ENCODE results near the gene ITGA2B. TPM values are rescaled to one million over a fixed set of nuclear protein-coding genes. Genes with fewer than 3 reads are reported as not detected.

The ITGA2B gene
- total and polyA plus RNA-seq, 5 donors from 2014 or later, result 19.5 TPM; not detected in 4

DNA sequence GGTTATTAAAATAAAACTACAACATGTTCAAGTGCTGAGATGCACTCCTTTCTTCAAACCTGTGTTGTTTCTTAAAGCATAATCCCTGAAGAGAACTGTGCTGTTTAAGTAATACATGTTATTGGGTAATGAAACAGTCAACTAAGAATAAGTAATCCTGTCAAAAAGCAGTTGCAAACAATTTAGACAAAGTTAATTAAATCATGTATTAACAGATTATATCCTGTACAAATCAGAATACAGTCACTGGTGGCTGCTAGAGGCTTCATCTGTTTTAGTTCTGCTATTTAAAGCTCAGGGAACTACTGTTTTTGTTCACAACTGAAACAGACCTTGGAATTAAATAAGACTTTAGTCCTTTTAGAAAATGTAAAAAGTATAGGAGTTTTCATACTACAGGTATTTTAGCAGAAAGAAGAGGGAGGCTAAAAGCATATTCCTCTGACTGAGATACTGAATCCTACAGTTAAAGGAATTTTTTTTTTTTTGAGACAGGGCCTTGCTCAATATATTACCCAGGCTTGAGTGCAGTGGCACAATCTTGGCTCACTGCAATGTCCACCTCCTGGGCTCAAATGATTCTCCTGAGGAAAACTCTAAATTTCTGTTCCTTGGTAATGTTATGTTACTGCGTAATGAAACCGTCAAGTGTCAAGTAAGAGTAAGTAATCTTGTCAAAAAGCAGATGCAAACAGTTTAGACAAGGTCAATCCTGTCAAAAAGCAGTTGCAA is 27.3 kb upstream of the ITGA2B start:
- H3K27ac Mint-ChIP-seq, result no peak overlapping the region
- H3K27me3 Mint-ChIP-seq, result no peaks in the 10 kb centered on the region
- no peak overlapping the region for H3K4me3 Mint-ChIP-seq
- H3K9me3 Mint-ChIP-seq, result no peaks in the 10 kb centered on the region
- H3K27ac ChIP-seq (ENCODE audit: insufficient read depth, low read length, poor library complexity, severe bottlenecking), result no peak overlapping the region
- no peaks in the 10 kb centered on the region for H3K4me1 ChIP-seq (ENCODE audit: control insufficient read depth, insufficient read depth, low read length, poor library complexity, severe bottlenecking)
- peaks cover 29% of the 10 kb centered on the region for H3K36me3 Mint-ChIP-seq
- no peak for ATAC-seq (ENCODE audit: low read depth in 2 of 2)
- H3K4me3 ChIP-seq (ENCODE audit: low read depth, low read length), result no peak overlapping the region
- peaks cover 0 to 15% (median 5%) of the 10 kb centered on the region in 4 donors for H3K4me1 Mint-ChIP-seq
- DNase-seq, result no peak
- H3K27me3 ChIP-seq (ENCODE audit: control insufficient read depth, insufficient read depth, low read length), result no peaks in the 10 kb centered on the region
- peaks cover 41% of the 10 kb centered on the region for H3K36me3 ChIP-seq (ENCODE audit: control insufficient read depth, insufficient read depth, low read length)
- H3K9me3 ChIP-seq (ENCODE audit: control insufficient read depth in 2 of 2, low read length in 2 of 2), result no peaks in the 10 kb centered on the region

DNA sequence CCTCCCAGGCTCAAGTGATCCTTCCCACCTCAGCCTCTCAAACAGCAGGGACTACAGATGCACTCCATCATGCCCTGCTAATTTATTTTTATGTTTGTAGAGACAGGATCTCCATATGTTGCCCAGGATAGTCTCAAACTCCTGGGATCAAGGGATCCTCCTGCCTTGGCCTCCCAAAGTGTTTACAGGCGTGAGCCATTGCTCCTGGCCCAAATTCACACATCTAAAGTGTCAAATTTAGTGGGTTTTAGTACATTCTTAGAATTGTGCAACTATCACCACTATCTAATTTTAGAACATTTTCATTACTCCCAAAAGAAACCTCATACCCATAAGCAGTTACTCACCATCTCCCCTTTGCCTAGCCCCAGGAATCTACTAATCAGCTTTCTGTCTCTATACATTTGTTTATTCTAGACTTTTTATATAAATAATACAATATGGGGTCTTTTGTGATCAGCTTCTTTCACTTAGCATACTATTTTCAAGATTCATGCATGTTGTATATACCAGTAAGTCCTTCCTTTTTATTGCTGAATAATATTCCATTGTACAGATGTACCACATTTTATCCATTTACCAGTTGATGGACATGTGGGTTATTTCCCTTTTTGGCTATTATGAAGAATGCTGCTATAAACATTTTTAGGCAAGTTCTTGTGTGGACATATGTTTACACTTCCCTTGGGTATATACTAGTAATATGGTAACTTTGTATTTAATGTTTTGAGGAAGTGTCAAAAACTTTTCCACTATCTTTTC is 25.1 kb upstream of the ITGA2B start:
- Histone ChIP-seq H3K27ac (ENCODE audit: insufficient read depth, low read length, poor library complexity, severe bottlenecking) (no peak overlapping the region), H3K27me3 (ENCODE audit: control insufficient read depth, insufficient read depth, low read length) (no peaks in the 10 kb centered on the region), H3K4me3 (ENCODE audit: low read depth, low read length) (no peak overlapping the region), H3K36me3 (ENCODE audit: control insufficient read depth, insufficient read depth, low read length) (peaks cover 29% of the 10 kb centered on the region), H3K9me3 (ENCODE audit: control insufficient read depth in 2 of 2, low read length in 2 of 2) (no peaks in the 10 kb centered on the region), H3K4me1 (ENCODE audit: control insufficient read depth, insufficient read depth, low read length, poor library complexity, severe bottlenecking) (no peaks in the 10 kb centered on the region)
- Mint-ChIP-seq H3K9me3 (no peaks in the 10 kb centered on the region), H3K27ac (peak overlapping the region in 1 of 3 donors; percentile 20), H3K27me3 (no peaks in the 10 kb centered on the region), H3K36me3 (peaks cover 27% of the 10 kb centered on the region), H3K4me3 (no peak overlapping the region), H3K4me1 (peaks cover 0 to 15% (median 5%) of the 10 kb centered on the region in 4 donors)
- ATAC-seq (ENCODE audit: low read depth in 2 of 2) (no peak), DNase-seq (no peak)

DNA sequence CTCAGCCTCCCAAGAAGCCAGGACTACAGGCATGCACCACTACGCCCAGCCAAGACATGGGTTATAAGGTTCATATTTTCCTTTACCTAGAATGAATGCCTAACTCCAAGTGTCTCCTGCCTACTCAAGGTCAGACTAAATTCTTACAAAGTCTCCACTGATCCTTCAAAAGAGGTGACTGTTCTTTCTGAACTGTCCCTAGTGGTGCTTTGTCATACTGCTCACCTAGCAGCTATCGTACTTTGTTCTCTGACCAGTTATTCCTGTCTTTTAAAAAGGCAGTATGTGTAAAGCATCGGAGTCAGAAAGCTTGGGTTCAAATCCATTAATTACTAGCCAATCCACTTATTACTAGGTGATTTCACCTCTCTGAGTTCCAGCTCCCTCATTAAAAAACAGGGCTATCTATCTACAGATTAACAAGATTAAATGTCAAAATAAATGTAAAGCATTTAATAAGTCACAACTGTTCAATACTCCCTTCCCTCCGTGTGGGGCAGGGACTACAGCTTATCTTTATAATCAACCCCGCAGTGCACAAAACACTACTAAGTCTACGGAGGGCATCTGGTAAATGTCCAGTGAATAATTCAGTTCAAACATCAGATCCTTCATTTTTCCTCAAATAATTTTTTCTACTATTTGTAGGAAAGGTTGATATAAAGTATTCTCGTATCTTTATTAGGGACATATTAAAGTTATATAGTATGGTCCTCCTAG is 20.0 kb upstream of the ITGA2B start:
- ATAC-seq (ENCODE audit: low read depth in 2 of 2) (no peak), DNase-seq (no peak)
- Mint-ChIP-seq H3K27ac (no peak overlapping the region), H3K4me3 (no peak overlapping the region), H3K27me3 (no peaks in the 10 kb centered on the region), H3K36me3 (peaks cover 26% of the 10 kb centered on the region), H3K4me1 (peaks cover 0 to 10% (median 6%) of the 10 kb centered on the region in 4 donors), H3K9me3 (no peaks in the 10 kb centered on the region)
- Histone ChIP-seq H3K4me1 (ENCODE audit: control insufficient read depth, insufficient read depth, low read length, poor library complexity, severe bottlenecking) (no peaks in the 10 kb centered on the region), H3K9me3 (ENCODE audit: control insufficient read depth in 2 of 2, low read length in 2 of 2) (no peaks in the 10 kb centered on the region), H3K36me3 (ENCODE audit: control insufficient read depth, insufficient read depth, low read length) (peaks cover 23% of the 10 kb centered on the region), H3K27ac (ENCODE audit: insufficient read depth, low read length, poor library complexity, severe bottlenecking) (no peak overlapping the region), H3K4me3 (ENCODE audit: low read depth, low read length) (no peak overlapping the region), H3K27me3 (ENCODE audit: control insufficient read depth, insufficient read depth, low read length) (no peaks in the 10 kb centered on the region)

DNA sequence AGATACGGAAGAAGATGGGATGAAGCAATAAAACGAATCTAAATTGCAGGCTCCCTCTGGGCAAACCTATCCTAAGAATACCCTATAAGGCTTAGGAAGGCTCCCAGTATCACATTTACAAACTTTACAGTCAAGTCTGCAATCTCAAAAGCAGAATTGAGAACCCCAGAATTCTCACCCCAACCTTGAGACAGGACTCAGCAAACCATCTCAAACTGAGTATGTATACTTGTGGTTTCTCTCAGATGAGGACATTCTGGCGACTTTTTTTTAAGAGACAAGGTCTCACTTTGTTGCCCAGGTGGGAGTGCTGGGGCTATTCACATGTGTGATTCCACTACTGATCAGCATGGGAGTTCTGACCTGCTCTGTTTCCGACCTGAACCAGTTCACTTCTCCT is 19.3 kb upstream of the ITGA2B start:
- Mint-ChIP-seq H3K36me3 (peaks cover 23% of the 10 kb centered on the region), H3K4me1 (peaks cover 0 to 10% (median 6%) of the 10 kb centered on the region in 4 donors), H3K27me3 (no peaks in the 10 kb centered on the region), H3K4me3 (no peak overlapping the region), H3K9me3 (no peaks in the 10 kb centered on the region), H3K27ac (peak overlapping the region in 1 of 3 donors; percentile 80)
- ATAC-seq (ENCODE audit: low read depth in 2 of 2), result no peak
- Histone ChIP-seq H3K27me3 (ENCODE audit: control insufficient read depth, insufficient read depth, low read length) (no peaks in the 10 kb centered on the region), H3K9me3 (ENCODE audit: control insufficient read depth in 2 of 2, low read length in 2 of 2) (no peaks in the 10 kb centered on the region), H3K4me3 (ENCODE audit: low read depth, low read length) (no peak overlapping the region), H3K27ac (ENCODE audit: insufficient read depth, low read length, poor library complexity, severe bottlenecking) (no peak overlapping the region), H3K36me3 (ENCODE audit: control insufficient read depth, insufficient read depth, low read length) (peaks cover 27% of the 10 kb centered on the region), H3K4me1 (ENCODE audit: control insufficient read depth, insufficient read depth, low read length, poor library complexity, severe bottlenecking) (no peaks in the 10 kb centered on the region)
- no peak for DNase-seq

DNA sequence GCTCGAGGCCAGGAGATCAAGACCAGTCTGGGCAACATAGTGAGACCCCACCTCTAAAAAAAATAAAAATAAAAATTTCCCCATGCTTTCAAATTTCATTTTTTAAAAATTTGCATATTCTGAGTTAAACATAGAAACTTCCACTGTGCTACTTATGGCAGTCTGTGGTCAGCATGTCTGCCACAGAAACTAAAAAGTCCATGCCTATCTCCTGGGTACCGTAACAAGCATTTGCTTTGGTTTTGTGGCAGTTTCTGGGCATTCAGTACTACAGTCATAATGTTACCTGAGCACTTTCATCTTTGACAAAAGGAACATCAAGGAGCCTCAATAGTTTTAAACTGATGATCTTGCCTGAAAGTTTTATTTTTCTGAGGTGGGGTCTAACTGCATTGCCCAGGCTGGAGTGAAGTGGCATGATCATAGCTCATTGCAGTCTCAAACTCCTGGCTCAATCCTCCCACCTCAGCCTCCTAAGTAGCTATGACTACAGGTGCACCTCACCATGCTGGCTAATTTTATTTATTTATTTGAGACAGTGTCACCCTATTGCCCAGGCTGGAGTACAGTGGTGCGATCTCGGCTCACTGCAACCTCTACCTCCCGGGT is 13.2 kb upstream of the ITGA2B start:
- Histone ChIP-seq H3K27ac (ENCODE audit: insufficient read depth, low read length, poor library complexity, severe bottlenecking) (no peak overlapping the region), H3K27me3 (ENCODE audit: control insufficient read depth, insufficient read depth, low read length) (no peaks in the 10 kb centered on the region), H3K9me3 (ENCODE audit: control insufficient read depth in 2 of 2, low read length in 2 of 2) (no peaks in the 10 kb centered on the region), H3K4me3 (ENCODE audit: low read depth, low read length) (no peak overlapping the region), H3K4me1 (ENCODE audit: control insufficient read depth, insufficient read depth, low read length, poor library complexity, severe bottlenecking) (no peaks in the 10 kb centered on the region), H3K36me3 (ENCODE audit: control insufficient read depth, insufficient read depth, low read length) (peaks cover 61% of the 10 kb centered on the region)
- H3K9me3 Mint-ChIP-seq, result peaks cover 0 to 2% (median 0%) of the 10 kb centered on the region in 7 donors
- DNase-seq (no peak), ATAC-seq (ENCODE audit: low read depth in 2 of 2) (no peak)
- no peak overlapping the region for H3K4me3 Mint-ChIP-seq
- H3K27me3 Mint-ChIP-seq, result no peaks in the 10 kb centered on the region
- peaks cover 53% of the 10 kb centered on the region for H3K36me3 Mint-ChIP-seq
- H3K27ac Mint-ChIP-seq, result peak overlapping the region in 1 of 3 donors; percentile 11
- peaks cover 0 to 10% (median 3%) of the 10 kb centered on the region in 4 donors for H3K4me1 Mint-ChIP-seq

DNA sequence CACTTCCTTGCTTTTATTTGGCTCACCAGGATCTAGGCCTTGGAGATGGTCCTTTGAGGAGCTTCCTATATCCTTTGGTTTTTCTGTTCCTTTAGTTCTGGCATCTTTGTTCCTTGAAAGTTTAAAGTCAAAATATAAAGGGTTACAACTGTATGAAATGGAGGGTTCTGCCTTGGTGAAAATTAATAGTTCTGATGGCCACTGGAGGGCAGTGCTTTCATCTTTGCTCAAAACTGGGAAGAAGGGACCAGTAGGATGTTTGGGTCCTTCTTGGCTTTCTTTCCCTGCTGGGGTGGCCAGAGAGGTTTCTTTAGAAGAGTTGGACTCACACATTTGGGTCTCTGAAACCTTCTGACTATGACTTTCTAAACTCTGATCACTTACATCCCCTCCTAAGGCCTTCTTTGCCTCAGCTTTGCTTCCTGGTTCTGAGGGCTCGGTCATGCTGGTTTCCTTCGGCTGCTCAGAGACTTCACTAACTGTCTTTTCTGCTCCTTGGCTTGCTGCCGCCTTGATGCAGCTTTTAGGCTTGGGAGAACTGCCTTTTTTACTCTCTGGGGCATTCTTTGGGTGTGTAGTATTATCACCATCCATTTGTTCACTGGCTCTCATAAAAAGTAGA is 10.9 kb upstream of the ITGA2B start:
- H3K27ac Mint-ChIP-seq, result no peak overlapping the region
- DNase-seq (no peak), ATAC-seq (ENCODE audit: low read depth in 2 of 2) (no peak)
- peaks cover 48% of the 10 kb centered on the region for H3K36me3 Mint-ChIP-seq
- peaks cover 0 to 2% (median 0%) of the 10 kb centered on the region in 7 donors for H3K9me3 Mint-ChIP-seq
- no peaks in the 10 kb centered on the region for H3K27me3 ChIP-seq (ENCODE audit: control insufficient read depth, insufficient read depth, low read length)
- no peak overlapping the region for H3K27ac ChIP-seq (ENCODE audit: insufficient read depth, low read length, poor library complexity, severe bottlenecking)
- peaks cover 61% of the 10 kb centered on the region for H3K36me3 ChIP-seq (ENCODE audit: control insufficient read depth, insufficient read depth, low read length)
- no peaks in the 10 kb centered on the region for H3K27me3 Mint-ChIP-seq
- H3K4me3 Mint-ChIP-seq, result no peak overlapping the region
- H3K9me3 ChIP-seq (ENCODE audit: control insufficient read depth in 2 of 2, low read length in 2 of 2), result no peaks in the 10 kb centered on the region
- H3K4me3 ChIP-seq (ENCODE audit: low read depth, low read length), result no peak overlapping the region
- peaks cover 1 to 5% (median 4%) of the 10 kb centered on the region in 4 donors for H3K4me1 Mint-ChIP-seq
- no peaks in the 10 kb centered on the region for H3K4me1 ChIP-seq (ENCODE audit: control insufficient read depth, insufficient read depth, low read length, poor library complexity, severe bottlenecking)
